Anterior cingulate cortex (tissue), 58 donors: ENCODE measurements around the gene FHIP2A.
"Not testable (repeated sequence)": the region's sequence is repeated elsewhere in the genome, so short reads cannot be mapped to it uniquely, and the experiment has no call there.

Experiments used
- DNase-seq, 58 donors: peaks; one replicate each; lab custom pipeline; 2025; lab: John Stamatoyannopoulos, UW

FHIP2A gene, protein sequence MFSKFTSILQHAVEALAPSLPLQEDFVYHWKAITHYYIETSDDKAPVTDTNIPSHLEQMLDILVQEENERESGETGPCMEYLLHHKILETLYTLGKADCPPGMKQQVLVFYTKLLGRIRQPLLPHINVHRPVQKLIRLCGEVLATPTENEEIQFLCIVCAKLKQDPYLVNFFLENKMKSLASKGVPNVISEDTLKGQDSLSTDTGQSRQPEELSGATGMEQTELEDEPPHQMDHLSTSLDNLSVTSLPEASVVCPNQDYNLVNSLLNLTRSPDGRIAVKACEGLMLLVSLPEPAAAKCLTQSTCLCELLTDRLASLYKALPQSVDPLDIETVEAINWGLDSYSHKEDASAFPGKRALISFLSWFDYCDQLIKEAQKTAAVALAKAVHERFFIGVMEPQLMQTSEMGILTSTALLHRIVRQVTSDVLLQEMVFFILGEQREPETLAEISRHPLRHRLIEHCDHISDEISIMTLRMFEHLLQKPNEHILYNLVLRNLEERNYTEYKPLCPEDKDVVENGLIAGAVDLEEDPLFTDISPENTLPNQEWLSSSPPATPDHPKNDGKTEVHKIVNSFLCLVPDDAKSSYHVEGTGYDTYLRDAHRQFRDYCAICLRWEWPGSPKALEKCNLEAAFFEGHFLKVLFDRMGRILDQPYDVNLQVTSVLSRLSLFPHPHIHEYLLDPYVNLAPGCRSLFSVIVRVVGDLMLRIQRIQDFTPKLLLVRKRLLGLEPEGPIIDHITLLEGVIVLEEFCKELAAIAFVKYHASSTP

DNA sequence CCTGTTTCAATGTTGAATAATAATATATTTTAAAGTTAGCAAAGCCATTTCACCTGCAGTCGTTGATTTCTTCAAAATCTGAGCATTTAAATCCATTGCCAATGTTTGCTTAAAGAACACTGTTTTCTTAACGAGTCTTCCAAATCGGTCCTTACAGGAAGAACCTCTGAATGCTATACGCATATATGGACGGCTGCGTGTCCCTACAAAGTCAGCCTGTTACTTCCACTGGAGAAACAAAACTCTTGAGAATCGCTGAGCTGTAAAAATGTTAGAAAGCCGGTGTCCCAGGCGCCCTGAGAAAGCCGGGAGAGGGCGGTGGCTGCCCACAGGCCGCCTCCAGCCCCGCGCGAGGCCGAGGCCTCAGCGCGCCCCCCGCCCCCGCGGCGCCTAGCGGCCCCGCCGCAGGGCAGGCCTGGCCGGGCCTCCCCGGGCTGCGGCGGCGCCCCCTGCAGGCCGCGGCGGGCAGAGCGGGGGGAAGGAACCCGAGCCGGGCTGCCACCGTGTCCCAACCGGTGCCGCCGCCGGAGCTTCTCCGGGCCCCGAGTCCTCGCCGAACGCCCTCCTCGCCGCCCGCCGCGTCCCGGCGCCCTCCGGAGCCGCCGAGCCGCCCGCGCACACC lies at the start of gene FHIP2A:
FHIP2A (plus strand) TSS at position 488 of the 622 bp plus-strand sequence. CDS start 299 bp downstream, outside the sequence.
- peak in 50 of 58 donors; percentile 10 to 80 (median 52) for DNase-seq

- DNase-seq: no peak
These were observed 48.9 kb upstream of the FHIP2A start for GRCh38 chr10:114772496-114773196.

DNA sequence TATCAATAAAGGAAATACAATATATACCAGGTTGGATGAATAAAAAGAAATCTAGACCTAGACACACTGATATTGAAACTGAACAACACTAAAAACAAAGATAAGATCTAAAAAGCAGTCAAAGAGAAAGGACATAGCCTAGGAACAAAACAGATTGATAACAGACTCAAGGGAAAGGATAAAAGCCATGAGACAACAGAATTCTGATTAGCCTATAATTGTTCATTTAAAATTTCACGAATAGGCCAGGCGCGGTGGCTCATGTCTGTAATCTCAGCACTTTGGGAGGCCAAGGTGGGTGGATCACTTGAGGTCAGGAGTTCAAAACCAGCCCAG lies 48.4 kb upstream of the FHIP2A start:
- DNase-seq: no peak

DNA sequence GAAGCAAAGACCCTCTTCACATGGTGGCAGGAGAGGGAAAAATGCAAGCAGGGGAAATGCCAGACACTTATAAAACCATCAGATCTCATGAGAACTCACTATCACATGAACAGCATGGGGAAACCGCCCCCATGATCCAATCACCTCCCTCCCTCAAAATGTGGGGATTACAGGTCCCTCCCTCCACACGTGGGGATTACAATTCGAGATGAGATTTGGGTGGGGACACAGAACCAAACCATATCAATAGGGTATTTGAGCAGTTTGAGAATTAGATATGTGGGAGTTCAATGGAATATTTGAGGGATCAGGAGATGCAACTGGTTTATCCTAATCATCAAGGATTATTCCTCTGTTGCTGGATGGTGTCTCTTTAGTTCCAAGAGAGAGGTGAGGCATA lies 46.5 kb upstream of the FHIP2A start:
- not testable (repeated sequence) for DNase-seq

DNA sequence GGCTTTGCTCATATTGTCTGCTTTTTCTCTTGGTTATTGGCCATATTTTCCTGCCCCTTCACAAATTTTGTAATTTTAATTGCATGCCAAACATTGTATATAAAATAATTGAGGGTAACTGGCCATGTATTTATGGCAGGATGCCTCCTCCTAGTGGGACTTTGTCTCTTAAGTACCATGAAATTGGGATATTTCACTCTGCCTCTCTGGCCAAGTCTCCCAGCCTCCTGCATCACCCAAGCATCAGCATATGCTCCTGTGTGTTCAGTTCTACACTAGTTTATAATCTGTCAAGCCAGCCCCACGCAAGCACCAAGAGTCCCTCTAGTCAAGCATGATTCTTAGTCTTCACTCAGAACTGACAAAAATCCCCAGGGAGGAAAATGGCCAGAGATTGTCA lies 44.2 kb upstream of the FHIP2A start:
- no peak for DNase-seq

GRCh38 chr10:114779803-114780576 lies 41.6 kb upstream of the FHIP2A start:
- no peak for DNase-seq

DNA sequence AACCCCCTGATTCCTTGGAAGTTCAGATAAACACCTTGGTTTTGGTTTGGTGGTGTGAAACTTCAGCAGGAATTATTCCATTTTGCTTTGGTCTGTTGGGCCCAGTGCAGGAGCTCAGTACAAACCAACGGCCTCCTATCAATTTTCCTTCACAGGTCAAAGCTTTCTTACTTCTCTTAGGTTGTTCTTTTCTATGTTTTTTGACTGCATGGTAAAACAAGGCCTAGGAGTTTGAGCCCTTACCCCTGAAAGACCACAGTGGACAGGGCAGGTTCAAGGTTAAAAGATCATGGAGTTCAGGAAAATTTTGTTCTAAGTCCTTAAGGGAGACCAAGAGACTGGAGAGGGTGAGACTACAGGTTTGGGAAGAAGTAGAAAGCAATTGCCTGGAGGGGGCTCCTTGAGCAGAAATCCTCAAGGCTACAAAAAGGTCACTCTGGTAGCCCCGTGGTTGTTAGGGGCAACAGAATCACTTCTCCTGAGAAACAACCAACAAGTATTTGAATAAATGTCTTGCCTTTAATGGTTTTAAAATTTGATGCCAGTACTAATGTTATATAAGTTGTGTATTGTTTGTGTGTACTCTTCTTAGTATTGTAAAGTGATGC lies 40.9 kb upstream of the FHIP2A start:
- DNase-seq: no peak

GRCh38 chr10:114782666-114783065 lies 38.9 kb upstream of the FHIP2A start:
- no peak for DNase-seq

DNA sequence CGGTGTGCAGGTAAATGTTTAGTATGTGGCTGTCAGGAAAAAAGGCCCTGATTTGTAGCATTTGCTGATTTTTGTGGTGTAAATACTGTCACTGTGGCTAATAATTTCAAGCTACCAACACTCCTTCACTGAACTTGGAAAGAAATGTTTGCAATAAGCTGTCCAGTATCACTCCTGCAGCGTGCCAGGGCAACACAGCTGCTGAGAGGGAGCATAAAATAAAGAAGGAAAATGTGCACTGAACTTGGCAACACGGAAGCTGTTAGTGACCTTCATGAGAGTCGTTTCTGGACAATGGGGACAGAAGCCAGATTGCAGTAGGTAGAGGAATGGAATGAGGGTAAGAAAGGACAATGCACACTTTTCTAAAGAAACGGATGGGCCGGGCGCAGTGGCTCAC lies 37.9 kb upstream of the FHIP2A start:
- no peak for DNase-seq

- DNase-seq: peak in 1 of 58 donors; percentile 10
These were observed 35.1 kb upstream of the FHIP2A start for GRCh38 chr10:114786492-114786891.

GRCh38 chr10:114787131-114787530 lies 34.4 kb upstream of the FHIP2A start:
- not testable (repeated sequence) for DNase-seq

DNA sequence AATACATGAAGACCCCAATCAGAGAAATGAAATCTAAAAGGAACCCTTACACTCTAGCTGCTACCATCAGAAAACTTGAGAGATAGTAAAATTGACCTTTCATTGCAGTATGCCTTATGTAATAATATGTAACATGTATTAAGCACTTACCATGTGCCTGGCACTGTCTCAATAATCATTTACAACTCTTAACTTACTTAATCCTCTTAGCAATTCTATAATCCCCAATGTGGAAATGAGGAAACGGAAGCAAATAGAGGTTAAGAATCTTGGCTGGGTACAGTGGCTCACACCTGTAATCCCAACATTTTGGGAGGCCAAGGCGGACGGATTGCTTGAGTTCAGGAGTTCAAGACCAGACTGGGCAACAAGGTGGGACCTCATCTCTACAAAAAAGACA lies 29.8 kb upstream of the FHIP2A start:
- no peak for DNase-seq

DNA sequence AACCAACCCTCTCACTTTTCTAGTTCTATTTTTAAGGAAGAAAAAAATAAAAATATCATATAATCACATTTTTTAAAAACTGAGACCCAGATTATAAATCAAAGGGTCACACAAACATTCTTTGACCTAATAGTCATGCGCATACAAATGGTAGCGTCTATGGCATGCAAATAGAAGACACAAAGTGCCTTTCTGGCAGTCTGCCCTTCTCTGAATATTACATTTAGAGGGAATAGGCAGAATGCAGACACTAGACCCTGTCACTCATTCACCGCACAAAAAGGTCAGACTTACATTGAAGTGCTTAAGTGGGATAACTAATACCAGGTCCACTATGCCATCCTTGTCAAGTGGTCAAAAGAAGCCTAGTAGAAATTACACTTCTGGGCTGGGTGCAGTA lies 26.5 kb upstream of the FHIP2A start:
- no peak for DNase-seq

GRCh38 chr10:114800361-114800760 lies 21.2 kb upstream of the FHIP2A start:
- no peak for DNase-seq

DNA sequence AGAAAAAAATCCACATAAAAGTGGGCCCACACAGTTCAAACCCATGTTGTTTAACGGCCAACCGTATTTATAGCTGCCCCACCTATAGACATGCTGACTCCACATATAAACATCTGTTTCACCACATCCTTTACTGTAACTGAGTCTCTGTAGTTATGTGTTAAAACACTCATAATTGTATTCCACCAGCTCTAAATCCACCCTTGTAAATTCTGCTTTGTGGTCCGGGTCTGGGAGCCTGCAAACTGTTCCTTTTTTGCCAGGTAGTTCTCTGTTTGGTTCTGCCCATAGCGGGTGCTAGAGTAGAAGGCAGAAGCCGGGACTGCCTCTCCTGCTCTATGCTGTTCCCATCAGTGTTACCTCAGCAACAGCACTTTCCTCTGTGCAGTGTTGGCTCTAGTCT lies 20.2 kb upstream of the FHIP2A start:
- DNase-seq: no peak

GRCh38 chr10:114802177-114802576 lies 19.4 kb upstream of the FHIP2A start:
- no peak for DNase-seq

- DNase-seq: no peak
These were observed 14.8 kb upstream of the FHIP2A start for GRCh38 chr10:114806562-114807391.

- no peak for DNase-seq
These were observed 12.6 kb upstream of the FHIP2A start for GRCh38 chr10:114808982-114809381.

GRCh38 chr10:114810926-114811325 lies 10.7 kb upstream of the FHIP2A start:
- DNase-seq: no peak
